Measurements from ENCODE around the gene ATXN7L1.

DNA sequence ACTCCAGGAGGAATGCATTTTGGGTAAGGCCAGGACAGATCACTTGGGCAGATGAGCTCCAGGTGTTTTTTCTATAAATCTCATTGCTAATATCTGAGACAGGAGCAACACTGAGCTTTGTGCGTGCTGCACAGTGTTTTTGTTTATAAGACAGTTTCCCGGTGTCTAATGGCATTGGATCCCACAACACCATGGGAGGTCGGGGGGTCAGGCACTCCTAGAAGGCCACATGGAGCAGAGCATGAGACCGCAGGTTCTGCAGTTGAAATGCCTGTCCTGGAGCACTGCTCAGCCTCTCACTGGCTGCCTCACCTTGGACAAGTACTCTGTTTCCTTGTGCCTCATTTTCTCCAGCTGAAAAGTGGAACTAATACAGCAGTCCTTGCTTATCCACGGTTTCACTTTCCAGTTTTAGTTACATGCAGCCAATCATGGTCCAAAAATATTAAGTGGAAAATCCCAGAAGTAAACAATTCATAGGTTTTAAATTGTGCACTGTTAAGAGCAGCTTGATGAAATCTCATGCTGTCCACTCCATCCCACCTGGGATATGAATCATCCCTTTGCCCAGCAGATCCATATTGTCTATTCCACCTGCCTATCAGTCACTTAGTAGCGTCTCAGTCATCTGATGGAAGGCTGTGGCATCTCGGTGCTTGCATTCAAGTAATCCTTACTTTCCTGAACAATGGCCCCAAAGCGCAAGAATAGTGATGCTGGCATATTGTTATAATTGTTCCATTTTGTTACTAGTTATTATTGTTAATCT lies 35.2 kb downstream of the ATXN7L1 start:
- TF ChIP-seq, protein P1, sequence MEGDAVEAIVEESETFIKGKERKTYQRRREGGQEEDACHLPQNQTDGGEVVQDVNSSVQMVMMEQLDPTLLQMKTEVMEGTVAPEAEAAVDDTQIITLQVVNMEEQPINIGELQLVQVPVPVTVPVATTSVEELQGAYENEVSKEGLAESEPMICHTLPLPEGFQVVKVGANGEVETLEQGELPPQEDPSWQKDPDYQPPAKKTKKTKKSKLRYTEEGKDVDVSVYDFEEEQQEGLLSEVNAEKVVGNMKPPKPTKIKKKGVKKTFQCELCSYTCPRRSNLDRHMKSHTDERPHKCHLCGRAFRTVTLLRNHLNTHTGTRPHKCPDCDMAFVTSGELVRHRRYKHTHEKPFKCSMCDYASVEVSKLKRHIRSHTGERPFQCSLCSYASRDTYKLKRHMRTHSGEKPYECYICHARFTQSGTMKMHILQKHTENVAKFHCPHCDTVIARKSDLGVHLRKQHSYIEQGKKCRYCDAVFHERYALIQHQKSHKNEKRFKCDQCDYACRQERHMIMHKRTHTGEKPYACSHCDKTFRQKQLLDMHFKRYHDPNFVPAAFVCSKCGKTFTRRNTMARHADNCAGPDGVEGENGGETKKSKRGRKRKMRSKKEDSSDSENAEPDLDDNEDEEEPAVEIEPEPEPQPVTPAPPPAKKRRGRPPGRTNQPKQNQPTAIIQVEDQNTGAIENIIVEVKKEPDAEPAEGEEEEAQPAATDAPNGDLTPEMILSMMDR (IDR thresholded peaks at IDR 0.05), result no peak
- TF ChIP-seq POLR2A (IDR thresholded peaks at IDR 0.05) (no peak), POLR2AphosphoS5 (IDR thresholded peaks at IDR 0.05; ENCODE audit: insufficient read depth in 1 of 2, low read depth in 1 of 2) (no peak)
